Stimulated activated CD4-positive, alpha-beta T cell treated with anti-CD3 and anti-CD28 coated beads, Interleukin-15, amount 100 ng/mL, for 1 hour (primary cell): ENCODE measurements around the gene SH3BP2.
"Not testable (repeated sequence)": the region's sequence is repeated elsewhere in the genome, so short reads cannot be mapped to it uniquely, and the experiment has no call there.

Experiments
- DNase-seq, 2 donors: peaks; one replicate each; pipeline ENCODE4 v3.0.0-alpha.2; 2020; ENCODE audit warnings: low read depth in 1 of 2, low spot score in 1 of 2

Gene SH3BP2

DNA sequence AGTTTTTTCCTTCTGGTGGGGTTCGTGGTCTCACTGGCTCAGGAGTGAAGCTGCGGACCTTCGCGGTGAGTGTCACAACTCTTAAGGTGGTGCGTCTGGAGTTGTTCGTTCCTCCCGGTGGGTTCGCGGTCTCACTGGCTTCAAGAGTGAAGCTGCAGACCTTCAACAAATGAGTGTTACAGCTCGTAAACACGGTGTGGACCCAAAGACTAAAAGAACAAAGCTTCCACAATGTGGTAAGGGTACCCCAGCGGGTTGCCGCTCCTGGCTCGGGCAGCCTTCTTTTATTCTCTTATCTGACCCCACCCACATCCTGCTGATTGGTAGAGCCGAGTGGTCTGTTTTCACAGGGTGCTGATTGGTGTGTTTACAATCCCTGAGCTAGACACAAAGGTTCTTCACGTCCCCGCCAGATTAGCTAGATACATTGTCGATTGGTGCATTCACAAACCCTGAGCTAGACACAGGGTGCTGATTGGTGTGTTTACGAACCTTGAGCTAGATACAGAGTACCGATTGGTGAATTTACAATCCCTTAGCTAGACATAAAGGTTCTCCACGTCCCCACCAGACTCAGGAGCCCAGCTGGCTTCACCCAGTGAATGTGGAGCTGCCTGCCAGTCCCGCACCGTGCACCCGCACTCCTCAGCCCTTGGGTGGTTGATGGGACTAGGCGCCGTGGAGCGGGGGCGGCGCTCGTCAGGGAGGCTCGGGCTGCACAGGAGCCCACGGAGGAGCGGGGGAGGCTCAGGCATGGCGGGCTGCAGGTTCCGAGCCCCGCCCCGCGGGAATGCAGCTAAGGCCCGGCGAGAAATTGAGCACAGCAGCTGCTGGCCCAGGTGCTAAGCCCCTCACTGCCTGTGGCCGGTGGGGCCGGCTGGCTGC lies 30.2 kb upstream of the SH3BP2 start:
- DNase-seq = not testable (repeated sequence)

DNA sequence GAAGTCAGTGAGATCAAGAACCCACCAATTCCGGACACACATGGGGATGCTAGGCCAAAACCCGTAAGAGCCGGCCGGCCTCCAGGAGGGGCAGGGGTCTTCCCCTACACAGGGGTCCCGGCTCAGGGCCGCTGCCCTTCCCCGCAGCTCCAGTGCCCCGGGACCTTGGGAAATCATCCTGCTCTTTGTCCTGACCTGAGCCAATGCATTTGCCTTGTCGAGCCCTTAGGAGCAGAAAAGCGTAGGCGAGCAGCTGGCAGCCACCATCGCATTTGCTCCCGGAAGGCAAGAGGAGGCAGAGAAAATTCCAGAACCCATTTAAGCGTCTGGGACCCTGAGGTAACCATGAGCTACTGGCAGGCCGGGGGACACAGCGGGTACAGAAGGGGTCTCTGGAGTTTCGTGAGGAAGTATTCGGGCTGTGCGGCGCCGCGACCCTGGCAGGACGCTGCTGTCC lies 29.3 kb upstream of the SH3BP2 start:
- no peak for DNase-seq

DNA sequence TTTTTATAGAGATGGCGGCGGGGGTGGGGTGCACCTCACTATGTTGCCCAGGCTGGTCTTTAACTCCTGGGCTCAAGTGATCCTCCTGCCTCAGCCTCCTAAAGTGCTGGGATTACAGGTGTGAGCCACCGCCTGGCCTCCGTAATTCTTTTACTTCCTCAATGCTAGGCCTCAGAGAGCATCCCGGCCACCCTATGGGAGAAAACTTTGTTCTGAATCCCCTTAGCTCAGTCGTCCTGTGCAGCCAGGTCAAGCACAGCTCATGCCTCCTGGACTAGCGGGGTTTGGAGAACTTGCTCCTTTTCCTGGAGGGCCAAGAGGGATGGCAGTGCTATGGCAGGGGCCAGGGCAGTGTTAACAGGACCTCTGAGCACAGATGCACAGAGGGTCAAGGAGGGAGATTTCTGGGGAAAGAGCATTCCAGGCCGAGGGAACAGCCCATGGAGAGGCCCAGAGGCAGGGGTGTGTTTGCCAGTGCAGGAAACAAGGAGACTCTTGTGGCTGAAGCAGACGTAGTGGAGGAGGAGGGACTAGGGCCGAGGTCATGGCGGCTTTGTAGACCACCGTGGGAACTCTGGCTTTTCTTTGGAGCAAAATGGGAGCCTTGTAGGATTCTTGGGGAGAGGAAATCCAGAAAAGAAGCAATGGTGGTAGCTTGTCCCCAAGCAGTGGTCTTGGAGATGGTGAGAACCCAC lies 26.9 kb upstream of the SH3BP2 start:
- no peak for DNase-seq

DNA sequence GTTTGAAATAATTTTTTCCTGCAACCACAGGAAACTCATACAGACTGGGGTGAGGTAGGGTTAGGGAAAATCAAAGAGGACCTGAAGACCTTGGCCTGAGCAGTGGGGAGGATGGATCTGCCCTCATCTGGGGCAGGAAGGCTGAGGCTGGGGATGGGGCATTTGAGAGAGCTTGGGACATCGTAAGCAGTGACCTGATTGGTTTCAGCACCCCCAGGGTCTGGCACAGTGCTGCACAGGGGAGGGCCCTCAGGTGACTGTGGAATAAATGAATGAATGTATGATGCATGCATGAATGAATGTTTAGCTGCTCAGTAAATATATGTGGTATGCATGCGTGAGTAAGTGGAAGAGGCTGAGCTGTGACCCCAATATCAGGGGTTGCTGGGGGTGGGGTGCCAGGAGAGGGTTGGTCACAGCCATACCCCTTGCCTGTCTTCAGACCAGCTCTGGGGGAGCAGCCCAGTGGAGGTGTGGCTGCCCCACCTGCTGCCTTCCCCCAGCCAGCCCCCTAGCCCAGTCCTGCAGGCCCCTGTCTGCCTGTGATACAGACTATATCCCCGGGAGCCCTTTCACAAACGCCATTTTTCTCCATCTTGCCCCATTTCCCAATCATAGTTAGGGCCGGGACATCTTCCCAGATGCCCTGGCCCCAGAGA lies 25.7 kb upstream of the SH3BP2 start:
- no peak for DNase-seq

DNA sequence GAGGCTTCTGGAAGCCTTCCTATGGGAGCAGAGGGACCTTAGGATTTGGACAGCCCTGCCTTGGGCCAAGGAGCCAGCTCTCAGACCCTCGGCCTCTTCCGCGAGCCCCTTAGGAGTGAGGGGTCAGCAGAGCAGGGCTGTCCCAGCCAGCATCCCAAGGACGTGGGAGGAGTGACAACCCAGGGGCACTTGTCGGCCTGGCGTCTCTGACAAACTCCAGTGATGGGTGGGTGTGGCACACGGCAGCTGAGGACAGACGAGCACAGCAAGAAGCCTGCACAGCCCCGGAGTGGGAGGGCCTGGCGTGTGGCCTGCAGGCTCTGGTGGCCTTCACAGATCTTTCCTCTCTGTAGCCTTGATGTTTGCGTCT lies 25.2 kb upstream of the SH3BP2 start:
- no peak for DNase-seq

DNA sequence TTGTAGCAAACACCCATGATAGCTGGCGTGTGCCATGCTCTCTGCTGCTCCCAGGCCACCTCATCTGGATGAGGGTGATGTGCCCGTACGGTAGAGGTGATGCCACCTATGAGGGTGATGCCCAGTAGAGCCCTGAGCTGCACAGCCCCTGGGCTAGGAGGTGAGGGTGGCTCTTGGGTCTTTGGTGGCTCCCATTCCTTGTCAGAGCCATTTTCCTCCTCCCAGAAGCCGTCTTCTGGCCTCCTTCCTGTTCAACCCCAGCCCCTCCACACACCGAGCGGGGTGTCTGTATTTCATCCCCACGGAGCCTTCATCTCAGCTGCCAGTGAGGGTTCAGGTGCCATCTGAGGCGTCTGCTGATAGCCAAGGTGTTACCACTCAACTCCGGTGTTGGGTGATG lies 24.8 kb upstream of the SH3BP2 start:
- DNase-seq = no peak

DNA sequence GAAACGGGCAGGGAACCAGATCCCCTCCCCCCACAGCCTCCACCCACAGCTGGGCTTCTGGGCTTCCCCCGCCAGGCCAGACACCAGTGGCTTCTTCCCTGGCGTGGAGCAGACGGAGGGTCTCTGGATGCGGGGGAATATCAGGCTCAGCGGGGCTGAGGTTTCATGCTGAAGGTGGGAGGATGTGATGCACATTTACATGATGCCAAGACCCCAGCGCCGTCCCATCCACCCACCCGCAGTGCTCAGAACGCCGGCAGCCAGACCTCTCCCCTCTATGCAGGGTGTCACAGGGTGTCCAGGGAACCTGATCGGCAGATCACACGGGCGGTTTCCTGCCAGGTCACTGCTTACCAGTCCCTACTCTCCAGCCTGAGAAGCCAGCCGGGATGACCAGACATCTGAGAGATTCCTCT lies 24.0 kb upstream of the SH3BP2 start:
- no peak for DNase-seq

DNA sequence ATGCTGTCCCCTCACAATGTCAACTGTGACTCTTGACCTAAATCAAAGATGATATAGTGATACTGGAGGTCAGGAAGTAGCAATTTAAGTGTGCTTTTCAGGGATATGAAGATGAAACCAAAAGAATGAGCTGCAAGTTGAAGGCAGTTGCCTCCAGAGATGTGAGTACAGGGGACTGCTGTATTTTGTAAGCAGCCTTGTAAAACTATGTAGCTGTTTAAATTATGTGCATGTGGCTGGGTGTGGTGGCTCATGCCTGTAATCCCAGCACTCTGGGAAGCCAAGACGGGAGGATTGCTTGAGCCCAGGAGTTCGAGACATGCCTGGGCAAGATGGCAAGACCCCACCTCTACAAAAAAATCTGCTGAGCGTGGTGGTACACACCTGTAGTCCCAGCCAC lies 21.6 kb upstream of the SH3BP2 start:
- DNase-seq = no peak

DNA sequence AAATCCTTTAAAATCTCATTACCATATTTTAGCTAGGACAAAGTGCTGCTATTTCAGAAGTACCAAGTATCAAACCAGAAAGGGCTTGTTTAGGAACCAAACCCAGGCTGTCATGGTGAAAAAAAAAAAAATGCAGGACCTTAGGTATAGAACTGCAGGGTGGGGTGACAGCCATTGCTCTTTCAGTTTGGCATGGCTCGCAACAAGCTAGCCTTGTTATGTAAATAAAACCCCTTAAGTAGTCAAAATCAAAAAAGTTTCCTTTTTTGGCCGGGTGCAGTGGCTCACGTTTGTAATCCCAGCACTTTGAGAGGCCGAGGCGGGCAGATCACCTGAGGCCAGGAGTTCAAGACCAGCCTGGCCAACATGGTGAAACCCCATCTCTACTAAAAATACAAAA lies 12.2 kb upstream of the SH3BP2 start:
- DNase-seq = not testable (repeated sequence)

DNA sequence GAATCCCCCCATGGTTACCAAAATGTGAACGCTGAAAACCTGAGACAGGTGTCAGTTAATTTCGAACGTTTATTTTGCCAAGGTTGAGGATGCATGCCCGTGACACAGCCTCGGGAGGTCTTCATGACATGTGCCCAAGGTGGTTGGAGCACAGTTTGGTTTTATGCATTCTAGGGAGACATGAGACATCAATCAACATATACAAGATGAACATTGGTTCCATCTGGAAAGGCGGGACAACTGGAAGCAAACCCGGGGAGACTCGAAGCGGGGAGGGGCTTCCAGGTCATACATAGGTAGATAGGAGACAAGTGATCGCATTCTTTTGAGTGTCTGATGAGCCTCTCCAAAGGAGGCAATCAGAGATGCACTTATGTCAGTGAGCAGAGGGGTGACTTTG lies 11.0 kb upstream of the SH3BP2 start:
- DNase-seq = no peak

DNA sequence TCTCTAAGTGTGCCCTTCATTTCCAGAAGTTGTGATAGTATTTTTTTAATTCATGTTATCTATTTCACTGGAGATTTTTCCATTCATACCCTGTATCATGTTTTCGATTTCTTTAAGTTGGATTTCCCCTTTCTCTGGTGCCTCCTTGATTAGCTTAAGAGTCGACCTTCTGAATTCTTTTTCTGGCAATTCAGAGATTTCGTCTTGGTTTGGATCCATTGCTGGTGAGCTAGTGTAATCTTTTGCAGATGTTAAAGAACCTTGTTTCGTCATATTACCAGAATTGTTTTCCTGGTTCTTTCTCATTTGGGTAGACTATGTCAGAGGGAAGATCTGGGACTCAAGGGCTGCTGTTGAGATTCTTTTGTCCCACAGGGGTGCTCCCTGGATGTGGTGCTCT lies 9.1 kb upstream of the SH3BP2 start:
- DNase-seq = no peak

DNA sequence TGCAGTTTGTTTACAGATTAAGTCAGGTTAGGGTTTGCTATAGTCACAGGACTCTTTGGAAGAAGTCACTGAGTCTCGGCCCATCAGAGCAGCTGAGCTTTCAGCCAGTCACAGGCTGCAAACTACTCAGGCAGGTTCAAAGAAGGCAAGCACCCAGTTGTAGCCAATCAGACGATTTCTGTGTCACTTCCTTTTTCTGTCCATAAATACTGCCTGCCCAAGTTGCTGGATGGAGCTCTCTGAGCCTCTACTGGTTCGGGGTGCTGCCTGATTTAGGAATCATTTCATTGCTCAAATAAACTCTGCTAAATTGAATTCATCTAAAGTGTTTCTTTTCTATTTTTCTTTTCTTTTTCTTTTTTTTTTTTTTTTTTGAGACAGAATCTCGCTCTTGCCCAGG lies 7.3 kb upstream of the SH3BP2 start:
- no peak for DNase-seq

DNA sequence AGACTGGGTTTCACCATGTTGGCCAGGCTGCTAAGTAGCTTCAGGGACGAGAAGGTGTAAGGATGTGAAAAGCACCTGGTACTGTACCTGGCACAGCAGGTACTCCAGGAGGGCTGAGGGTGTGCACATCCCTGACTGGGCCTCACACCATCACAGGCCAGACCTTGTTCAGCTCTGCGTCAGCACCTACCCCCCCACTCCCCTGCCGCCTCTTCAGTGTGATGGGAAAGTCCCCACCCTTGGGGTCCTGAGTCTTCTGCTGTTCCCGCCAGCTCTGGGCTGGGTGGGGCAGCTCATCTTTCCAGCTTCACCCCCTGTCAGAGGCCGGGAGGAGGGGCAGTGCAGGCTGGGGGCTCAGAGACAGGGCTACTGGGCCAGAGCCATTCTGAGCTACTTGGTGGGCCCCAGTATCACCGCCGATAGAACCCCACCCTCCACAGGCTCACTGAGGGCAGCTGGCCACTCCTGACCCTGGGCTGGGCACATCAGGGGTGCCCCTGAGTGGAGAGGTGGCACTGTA lies 6.7 kb upstream of the SH3BP2 start:
- DNase-seq = peak in 1 of 2 donors; percentile 66

DNA sequence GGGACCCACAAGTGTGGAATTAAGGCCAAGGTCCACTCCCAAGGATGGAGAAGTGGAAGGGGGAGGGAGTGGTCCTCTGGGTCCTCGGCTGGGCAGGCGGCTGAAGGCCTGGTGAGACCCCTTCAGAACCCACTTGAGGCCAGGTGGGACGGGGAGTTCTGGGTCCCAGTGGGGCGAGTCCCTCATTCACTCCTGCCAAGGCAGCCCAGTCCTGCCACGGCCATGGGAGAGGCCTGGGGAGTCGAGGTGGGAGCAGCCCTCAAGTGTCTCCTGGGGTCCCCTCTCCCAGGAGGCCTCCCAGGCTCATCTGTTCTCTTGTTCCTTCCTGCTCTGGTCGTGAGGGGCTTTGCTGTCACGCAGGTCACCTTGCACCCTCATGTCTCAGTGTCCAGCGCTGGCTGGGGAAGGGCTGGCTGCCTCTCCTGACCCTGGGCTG lies 6.1 kb upstream of the SH3BP2 start:
- no peak for DNase-seq

DNA sequence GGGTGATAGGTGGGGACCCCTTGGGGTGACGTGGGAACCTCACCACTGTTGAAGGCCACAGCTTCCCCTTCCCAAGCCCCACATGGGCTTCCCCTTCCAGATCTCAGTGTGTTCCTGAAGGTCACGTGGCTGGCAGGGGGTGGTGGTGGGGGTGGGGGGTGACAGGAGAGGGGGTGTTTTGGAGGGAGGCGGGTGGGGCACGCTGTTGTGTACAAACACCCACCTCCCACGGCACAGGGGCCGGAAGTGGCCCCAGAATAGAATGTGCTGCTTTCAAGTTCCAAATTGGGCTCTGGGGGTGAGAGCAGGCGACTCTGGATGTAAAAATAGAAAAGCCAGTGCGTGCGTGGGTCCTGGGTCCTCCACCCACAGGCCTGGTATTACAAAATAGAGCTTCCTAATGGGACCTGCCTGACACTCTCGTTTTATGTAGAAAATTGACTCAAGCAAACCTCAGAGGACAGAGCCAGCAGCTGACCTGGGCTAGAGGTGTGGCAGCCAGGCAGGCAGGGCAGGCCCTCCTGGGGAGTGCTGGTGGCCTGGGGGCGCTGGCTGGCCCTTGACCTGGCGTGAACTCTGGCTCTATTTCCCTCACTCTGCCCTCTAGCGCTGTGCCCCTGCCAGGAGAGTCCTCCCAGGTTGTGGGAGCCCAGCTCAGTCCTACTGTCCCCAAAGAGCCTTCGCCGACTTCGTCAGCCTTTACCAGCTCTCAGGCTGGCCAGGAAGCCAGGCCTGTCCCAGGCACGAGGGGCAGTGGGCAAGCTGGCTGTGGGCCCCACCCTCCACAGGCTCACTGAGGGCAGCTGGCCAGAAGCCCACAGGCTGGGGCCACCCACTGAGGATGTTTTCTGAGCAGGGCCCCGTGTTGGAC lies 5.4 kb upstream of the SH3BP2 start:
- peak in 1 of 2 donors; percentile 41 for DNase-seq

DNA sequence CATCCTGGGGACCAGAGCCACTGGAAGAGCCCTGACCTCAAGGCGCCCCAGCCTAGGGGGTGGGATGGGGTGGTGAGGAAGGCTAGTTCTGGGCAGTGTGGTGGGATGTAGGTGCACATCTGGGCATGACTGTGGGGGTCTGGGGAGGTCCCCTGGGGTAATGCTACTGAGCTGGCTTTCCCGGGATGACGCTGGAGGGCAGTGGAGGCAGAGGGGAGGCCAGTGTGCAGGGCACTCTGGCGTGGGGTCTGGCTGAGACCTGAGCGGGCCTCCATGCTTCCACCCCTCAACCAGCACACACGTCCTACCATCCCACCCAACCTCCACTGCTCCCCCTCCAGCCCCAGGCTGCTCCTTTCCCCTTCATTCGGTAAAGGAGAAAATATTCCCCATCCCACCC lies 4.8 kb upstream of the SH3BP2 start:
- DNase-seq = no peak

DNA sequence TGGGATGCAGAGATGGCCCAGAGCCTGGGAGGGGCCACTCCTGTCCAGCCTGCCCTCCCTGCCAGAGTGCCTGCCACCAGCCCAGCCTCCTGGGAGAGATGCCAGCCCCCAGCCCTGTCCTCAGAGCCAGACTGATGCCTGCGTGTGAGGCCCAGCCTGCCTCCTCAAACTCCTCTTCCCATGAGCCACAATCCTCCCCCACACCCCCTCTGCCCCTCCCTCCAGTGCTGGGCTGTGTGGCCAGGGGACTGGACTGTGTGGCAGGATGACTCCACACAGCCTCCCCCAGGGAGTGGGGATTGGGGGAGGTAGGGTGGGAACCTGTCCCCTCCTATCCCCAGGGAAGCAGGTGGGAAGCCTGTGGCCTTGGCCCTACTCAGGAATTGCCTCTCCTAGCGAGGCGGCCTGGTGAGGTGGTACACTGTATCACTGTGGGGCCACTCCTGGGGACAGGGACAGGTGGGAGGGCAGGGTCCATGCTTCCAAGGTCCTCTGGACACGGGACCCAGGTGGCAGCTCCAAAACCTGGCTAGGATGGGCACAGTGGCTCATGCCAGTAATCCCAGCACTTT lies 4.3 kb upstream of the SH3BP2 start:
- DNase-seq = no peak

DNA sequence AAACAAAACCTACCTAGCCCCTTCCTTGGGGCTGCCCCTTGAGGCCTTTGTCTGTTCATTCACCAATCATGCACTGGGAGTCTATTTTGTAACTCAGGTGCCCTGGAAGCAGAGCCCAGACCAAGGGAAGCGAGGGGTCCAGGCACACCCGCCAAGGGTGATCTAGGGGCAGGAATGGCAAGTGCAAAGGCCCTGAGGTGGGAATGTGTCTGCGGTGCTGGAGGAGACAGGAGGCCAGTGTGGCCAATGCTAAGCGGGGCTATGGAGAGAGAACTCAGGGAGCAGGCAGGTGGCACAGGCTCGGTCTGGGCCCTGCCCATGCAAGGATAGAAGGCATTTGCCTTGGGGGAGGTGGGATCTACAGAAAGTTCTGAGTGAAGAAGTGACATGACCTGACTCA lies 3.5 kb upstream of the SH3BP2 start:
- no peak for DNase-seq

DNA sequence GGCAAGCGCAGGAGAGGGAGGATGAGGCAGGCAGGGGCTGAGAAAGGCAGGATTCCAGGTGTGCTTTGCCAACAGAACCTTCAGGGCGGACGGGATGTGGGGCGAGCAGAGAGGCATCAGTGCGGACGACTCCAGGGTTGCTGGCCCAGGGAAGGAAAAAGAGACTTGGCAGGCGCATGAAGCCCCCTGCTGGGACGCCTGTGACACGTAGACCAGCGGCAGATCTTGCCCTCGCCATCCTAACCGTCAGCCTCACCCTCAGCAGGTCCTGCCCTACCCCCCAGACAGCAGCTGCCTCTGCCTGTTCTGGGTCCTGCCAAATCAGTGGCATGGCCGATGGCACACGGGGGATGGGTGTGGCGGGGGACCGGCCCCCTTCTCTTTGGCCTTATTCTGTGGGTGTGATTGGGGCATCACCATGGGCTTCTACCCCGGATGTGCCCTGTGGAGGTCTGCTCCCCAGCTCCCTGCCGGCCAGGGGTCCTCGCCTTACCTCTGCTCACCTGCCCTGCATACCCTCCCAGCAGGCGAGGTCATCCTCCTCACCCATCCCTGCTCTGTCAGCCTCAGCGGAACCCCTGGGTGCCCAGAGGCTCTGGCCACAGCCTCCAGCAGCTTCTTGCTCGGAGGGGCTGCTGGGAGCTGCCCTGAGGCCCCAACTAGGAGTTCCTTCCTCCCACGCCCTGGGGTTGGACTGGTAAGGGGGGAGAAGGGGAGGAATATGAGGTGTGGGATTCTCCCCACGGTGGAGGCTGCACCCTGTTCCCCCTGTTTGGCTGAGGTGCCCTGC lies 2.9 kb upstream of the SH3BP2 start:
- DNase-seq = no peak
